Fibroblast of skin of abdomen (primary cell): ENCODE results near the gene GPR158.
"Not testable (repeated sequence)": the region's sequence is repeated elsewhere in the genome, so short reads cannot be mapped to it uniquely, and the experiment has no call there.

ENCODE experiments used
- DNase-seq: peaks from one replicate; pipeline ENCODE4 v3.0.0-alpha.2; 2013

Gene GPR158

DNA sequence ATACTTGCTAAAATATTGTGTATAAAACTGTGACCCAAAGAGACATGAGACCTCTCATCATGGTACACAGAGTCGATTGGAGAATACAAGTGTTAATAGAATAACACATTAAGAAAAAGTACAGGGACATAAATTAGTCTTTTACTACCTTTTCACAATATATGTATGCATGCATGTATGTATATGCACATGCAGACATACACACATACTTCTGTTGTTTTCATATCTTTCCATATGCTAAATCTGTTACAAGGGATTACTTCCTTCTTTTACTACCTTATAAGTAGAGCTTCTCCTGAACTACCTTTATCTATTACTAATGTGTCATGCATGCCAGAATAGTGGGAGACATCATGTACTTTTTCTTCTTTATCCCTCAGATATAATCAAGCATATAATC, 131.6 kb downstream of the GPR158 start:
- no peak for DNase-seq

DNA sequence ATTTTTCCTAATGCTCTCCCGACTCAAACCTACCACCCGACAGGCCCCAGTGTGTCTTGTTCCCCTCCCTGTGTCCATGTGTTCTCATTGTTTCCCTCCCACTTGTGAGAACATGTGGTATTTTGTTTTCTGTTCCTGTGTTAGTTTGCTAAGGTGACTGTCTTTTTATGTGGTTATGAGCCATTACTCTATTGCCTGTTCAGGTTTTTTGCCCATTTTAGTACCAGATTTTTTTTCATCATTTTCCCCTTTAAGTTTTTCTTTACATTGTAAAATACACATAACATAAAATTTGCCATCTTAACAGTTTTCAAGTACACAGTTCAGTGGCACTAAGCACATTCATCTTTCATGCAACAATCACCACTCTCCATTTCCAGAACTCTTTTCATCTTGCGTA, 133.5 kb downstream of the GPR158 start:
- DNase-seq: no peak

DNA sequence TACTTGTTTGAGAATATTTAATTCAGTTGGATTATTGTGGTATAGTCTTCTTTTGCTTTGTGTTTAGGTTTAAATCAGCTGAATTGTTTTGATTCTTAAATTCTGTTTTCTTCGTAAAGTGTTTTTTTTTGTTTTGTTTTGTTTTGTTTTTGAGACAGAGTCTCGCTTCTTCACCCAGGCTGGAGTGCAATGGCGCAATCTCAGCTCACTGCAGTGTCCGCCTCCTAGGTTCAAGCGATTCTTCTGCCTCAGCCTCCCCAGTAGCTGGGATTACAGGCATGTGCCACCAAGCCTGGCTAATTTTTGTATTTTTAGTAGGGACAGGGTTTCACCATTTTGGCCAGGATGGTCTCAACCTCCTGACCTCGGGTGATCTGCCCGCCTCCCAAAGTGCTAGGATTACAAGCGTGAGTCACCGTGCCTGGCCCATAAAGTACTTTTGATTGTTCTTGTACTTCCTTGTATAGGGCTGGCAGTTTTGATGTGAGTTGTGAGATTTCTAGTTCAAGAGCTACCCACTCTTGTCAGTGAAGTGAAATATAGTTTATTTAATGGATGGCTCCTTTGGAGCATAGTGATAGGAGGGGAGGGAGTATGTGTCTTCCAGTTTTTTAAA, 142.9 kb downstream of the GPR158 start:
- DNase-seq: not testable (repeated sequence)

DNA sequence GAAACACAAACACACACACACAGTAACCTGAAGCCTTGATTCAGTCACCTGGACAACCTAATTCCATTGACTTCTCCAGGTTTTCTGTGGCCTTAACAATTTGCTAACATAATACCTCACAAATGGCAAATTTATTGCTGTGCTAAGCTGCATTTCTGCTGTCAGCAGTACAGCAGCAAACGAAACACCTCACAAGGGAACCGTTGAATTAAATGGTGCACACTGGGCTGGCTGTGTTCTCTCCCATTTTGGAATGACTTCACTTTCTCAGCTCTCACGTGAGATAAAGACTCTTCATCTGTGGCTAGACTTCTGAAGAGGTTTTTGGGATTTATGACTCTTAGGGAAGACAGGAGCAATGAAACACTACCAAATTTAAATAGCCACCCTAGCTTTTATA, 152.5 kb downstream of the GPR158 start:
- DNase-seq: no peak

DNA sequence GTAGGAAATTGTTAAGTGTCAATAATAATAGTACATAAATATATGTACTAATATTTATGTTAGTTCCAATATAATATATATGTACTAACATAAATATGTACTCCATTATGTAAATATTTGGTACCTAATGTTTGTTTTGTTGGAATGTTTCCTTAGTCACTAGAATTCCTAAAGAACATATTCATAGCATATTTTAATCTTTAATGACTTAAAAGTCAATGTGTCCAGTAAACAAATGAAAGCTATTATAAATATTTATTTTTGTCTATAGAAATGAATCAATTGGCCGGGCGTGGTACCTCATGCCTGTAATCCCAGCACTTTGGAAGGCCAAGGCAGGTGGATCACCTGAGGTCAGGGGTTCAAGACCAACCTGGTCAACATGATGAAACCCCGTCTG, 153.6 kb downstream of the GPR158 start:
- no peak for DNase-seq

DNA sequence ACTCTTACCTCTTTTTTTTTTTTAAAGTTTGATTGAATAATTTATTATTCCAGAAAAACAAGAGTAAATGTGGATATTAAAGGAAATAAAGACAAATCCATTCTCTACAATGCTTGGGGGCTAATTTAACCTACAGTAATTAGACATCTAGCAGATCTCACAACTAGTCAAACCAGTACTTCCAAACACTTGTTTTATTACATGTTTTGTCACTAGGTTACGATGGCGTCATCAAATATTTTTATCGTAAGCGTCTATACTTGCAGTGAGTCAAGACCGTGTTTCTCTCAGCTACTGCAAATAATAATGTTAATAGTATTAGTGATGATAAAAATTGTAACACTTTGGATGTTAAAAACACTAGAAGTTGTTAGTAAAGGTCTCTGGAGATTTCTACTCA, 154.8 kb downstream of the GPR158 start:
- DNase-seq: not testable (repeated sequence)

DNA sequence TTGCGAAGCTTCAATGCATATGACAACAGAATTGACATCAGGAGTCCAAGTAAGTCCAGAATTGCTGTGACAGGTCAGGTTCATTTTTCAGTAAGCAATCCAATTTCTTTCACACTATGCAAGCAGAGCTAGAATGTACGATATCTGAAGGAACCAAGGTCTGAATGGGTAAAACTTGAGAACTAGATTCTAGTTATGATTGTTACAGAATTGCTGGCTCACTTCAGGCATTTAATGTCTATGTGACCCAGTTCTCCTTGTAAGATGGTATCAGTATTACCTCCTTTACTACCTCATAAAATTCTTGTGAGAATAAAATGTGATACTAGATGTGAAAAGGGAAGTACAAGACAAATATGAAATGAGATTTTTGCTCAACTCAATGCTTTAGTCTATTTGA, 159.6 kb downstream of the GPR158 start:
- DNase-seq: no peak

DNA sequence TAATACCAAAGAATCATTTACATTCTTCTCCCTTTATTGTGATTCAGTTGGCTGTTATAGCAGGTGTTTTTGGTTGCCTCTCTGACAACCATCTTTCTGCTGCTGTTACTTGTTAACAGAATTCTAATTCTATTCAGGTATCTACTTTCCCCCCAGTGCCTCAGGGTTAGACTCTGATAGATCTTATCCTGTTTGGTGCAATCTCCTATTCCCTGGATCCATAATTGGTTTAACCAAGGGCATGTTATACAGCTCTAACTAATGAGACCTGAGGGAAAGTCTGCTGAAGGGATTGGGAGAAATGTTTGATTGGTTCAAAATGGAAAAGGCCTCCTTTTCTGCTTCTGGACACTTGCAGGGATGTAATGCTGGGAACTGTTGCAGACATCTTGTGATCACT, 161.5 kb downstream of the GPR158 start:
- DNase-seq: no peak

DNA sequence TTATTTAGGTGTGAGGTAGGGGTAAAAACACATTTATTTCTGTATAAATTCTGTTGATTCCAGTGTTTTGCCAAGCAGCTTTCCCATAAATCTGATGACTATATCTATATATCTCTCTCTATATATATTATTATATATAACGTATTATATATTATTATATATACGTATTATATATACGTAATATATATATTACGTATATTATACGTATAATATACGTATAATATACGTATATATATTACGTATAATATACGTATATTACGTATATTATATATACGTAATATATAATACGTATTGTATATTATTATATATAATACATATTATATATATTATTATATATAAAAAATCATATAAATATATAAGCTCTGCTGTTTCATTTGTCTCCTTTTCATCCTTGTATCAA, 163.5 kb downstream of the GPR158 start:
- no peak for DNase-seq

DNA sequence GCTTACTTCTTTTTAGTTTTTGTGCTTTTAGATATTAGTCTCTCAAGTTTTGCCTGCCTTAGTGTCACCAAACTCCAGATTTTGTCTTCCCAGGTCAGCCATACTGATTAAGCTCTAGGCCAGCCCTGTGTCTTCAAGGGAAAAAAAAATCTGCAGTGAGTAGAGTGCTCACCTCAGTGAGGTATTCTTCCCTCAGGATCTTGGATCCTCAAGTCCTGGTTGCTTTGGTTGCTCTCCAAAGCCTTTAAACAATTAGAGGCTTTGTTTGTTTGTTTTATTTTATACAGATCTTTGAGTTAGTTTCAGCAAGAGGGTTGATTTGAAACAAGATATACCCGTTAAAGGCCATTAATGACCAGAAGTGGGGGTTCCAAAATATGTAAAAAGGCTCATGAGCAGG, 165.2 kb downstream of the GPR158 start:
- no peak for DNase-seq

DNA sequence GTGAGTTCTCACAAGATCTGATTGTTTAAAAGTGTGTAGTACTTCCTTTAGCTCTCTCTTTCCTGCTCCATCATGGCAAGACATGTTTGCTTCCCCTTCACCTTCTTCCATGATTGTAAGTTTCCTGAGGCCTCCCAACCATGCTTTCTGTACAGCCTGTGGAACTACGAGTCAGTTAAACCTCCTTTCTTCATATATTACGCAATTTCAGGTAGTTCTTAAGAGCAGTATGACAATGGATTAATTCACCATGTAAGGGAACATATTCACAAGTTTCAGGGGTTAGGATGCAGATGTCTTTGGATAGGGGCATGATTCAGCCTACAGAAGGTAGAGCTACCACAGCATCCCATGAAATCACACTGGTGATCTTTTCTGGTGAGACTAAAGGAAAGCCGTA, 174.7 kb downstream of the GPR158 start:
- no peak for DNase-seq

DNA sequence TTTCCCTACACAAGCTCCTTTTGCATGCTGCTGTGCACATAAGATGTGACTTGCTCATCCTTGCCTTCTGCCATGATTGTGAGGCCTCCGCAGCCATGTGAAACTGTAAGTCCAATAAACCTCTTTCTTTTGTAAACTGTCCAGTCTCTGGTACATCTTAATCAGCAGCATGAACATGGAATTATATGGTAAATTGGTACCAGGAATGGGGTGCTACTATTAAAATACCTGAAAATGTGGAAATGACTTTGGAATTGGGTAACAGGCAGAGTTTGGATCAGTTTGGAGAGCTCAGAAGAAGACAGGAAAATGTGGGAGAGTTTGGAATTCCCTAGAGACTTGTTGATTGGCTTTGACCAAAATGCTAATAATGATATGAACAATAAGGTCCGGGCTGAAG, 181.8 kb downstream of the GPR158 start:
- DNase-seq: no peak

DNA sequence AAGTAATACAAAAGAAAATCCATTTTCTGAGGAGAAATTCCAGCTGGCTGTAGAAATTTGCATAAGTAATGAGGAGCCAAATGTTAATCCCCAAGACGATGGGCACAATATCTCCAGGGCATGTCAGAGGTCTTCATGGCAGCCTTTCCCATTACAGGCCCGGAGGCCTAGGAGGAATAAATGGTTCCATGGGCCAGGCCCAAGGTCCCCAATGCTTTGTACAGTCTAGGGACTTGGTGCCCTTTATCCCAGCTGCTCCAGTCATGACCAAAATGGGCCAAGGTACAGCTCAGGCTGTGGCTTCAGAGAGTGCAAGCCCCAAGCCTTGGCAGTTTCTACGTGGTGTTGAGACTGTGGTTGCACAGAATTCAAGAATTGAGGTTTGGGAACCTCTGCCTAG, 182.5 kb downstream of the GPR158 start:
- DNase-seq: no peak

DNA sequence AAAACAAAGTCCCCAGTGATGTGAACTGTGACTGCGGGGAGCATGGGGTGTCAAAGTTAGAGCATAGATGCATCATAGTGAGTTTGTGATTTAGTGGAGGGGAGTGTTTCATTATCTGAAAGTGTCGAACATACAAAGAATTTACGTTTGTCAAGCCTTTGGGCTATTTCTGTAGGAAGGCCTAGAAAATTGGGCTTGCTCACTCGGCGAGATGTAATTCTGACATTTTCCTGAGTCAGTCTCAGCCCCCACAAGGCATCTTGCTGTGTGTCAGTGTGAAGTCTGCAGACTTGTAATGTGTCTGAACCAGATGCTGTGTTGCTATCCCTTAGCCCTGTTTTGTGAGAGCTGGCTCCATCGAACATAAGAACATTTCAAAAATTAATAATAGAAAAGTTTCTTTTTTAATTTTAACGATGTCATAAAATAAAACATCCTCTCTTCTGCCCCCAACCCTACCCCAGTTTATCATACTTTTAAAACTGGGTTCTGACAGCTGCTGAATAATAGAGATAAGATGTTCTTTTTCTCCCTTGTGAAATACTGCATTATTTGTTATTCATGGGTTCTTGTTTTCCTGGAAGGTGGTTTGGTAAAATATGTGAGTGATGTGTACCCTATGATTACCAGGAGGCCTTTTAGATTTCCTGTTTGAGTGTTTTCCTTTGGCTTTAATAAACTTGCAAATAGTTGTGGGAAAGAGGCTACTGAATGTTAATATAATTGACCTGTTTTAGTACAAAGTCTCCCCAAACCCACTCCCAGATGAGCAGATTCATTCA, 207.4 kb downstream of the GPR158 start:
- no peak for DNase-seq

DNA sequence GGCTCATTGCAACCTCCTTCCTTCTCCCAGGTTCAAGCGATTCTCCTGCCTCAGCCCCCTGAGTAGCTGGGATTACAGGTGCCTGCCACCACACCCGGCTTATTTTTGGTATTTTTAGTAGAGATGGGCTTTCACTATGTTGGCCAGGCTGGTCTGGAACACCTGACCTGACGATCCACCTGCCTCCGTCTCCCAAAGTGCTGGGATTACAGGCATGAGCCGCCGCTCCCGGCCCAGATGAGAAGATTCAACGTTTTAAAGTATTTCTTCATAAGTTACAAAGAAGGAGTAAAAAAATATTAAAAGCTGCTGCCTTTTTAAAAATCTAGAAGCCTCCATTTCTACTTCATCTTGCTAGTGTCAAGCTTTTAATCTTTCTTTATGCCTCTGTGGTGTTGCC, 208.1 kb downstream of the GPR158 start:
- DNase-seq: not testable (repeated sequence)

DNA sequence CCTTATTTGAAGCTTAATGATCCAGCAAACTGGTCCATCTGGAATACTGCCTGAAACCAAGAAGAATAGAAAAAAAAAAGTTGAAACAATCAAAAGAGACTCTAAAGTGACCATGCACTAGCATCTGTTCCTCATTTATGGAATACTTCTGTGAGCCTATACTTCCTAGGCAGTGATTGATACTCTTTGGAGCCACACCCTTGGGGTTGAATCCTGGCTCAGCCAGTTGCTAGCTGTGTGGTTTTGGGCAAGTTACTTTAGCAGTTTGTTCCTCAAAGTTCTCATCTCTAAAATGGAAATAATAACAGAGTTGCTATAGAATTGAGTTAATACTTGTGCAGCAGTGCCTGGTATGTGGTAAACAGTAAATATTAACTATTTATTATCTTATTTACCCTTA, 208.9 kb downstream of the GPR158 start:
- no peak for DNase-seq

DNA sequence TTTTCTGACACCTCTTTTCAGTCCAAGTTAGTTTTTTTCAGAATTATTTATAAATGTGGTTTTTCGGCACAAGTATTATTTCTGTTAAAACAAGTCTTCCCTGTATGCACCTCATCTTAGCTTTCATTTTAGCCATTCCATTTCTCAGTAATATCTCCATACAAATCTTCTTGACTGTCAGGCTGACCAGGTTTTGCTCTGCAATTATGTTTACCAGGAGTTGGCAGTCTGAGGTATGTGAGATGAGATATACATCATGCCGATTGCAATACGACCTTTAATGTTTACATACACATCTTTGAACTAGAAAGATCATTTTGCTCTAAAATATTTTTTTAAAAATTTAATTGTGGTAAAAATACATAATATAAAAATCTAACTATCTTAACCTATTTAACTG, 209.8 kb downstream of the GPR158 start:
- DNase-seq: no peak

DNA sequence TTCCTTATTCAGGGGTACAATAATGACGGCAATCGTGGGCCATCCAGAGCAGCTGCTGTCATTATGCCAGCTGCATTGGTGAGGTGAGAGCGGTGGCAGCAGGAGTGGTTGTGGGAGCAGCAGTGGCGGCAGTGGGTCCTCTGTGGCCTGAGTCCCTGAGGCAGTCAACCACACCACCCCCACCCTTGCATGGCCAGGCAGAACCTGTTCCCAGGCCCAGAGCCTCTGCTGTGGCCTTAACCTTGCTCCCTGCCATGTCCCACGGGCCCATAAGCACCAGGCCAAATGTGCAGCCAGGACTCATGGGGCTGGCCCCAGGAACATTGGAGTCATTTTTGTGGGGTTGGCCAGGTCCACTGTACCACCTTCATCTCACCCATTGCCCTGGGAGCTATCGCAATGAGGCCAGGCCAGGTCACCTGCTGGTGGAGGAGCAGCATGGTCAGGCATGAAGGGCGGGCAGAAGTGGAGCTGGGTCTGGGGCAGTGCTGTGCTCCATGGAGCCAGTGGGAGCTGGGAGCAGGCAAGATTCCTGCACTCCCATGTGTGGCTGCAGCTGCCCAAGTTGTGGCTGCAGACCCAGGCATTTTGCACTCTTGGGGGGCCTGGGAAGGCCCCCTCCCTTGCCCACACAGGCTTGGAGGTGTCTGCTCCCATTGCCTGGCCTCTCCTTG, 213.5 kb downstream of the GPR158 start:
- DNase-seq: no peak

DNA sequence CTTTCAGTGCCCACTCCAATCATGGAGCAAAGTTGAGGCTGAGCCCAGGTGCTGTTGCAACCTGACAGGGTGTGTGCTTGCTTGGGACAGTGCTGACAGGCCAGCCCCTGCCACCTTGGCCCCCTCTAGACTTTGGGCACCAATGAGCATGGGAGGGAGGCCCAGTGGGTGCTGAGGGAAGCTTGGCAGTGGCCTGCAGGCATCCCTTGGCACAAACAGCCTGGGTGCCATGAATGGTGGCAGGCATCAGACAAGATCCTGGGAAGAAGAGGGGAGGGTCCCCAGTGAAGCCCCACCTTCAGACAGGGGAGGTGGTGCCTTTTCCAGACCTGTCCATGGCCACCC, 214.0 kb downstream of the GPR158 start:
- DNase-seq: no peak

DNA sequence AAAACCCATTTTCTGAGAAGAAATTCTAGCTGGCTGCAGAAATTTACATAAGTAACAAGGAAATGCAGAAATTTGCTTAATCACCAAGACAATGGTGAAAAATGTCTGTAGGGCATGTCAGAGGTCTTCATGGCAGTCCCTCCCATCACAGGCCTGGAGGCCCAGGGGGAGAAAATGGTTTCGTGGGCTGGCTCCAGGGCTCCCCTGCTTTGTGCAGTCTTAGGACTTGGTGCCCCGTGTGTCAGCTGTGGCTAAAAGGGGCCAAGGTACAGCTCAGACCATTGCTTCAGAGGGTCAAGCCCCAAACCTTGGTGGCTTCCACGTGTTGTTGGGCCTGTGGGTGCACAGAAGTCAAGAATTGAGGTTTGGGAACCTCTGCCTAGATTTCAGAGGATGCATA, 215.9 kb downstream of the GPR158 start:
- no peak for DNase-seq

DNA sequence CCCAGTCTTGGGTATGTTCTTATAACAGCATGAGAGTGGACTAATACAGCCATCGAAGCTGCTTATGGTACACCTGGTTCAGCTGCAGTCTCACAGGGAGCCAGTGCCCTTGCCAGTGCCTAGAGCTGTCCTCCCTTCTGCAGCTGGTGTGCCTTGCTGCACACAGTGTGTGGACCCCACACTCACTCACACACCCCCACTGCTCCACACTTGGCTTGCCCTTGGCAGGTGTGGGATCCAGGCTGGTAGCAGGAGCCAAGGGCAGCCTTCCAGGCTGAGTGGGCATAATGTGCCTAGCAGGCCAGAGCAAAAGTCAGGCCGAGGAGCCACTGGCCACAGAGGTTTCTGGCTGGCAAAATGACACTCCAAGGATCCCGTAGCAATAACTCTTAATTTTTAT, 217.3 kb downstream of the GPR158 start:
- no peak for DNase-seq

DNA sequence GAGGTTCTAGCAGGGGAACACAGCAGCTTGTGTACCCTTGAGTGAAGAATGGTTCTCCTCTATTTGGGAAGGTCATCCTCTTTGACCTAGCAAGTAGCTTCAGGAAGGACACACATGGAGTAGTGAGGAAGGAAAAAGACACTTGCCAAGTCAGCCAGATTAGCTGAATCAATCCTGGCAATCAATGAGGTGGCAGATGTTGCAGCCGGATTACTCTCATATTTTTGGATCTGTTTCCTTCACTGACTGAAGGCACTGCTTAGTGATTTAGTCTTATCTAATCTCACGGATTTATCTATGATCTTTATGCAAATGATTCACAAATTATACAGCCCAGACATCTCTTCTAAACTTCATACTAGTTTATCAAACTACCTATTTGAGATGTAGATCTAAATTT, 218.8 kb downstream of the GPR158 start:
- DNase-seq: no peak

DNA sequence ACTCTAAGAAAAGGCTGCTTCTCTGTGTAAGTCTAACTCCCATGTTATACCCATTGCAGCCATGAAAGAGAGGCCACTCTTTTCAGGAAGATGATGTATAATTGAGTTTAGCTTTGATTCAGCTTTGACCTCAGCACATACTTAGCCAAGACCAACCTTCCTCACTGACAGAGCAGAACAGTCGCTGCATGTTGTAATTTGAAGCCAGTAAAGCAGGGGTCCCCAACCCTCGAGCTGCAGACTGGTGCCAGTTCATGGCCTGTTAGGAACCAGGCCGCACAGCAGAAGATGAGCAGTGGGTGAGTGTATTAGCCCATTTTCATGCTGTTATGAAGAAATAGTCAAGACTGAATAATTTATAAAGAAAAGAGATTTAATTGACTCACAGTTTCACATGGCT, 223.9 kb downstream of the GPR158 start:
- DNase-seq: no peak

DNA sequence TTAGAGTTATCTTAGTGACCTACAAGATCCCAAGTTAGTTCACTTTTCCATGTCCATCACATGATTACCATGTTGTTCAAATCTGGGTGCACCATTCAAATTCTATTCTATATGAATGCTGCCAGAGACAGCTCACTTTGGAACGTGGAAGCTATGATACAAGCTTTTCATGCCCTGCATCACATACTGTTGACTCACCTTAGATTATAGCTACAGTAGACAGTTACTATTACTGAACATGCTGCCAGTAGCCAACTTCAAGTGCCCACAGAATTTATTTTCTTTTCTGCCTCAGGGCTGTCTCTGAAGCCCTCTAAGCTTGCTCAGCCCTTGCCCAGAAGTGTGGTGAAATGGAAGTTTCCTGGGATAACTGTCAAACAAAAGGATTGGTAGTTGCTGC, 231.1 kb downstream of the GPR158 start:
- no peak for DNase-seq
